Erythroblast (primary cell): ENCODE data around the gene PPP2R5B.

Experiments used
- GATA1 ChIP-seq: IDR thresholded peaks from 2 replicates; pipeline ENCODE4 v1.6.1; 2011; ENCODE audit warnings: low read depth, mild to moderate bottlenecking, control low read depth, low read length, moderate library complexity
- POLR2A ChIP-seq: IDR thresholded peaks from 2 replicates; pipeline ENCODE4 v1.6.1; 2011; ENCODE audit warnings: mild to moderate bottlenecking, low read length

GRCh38 chr11:64894070-64894811 is 30.2 kb upstream of the PPP2R5B start:
- TF ChIP-seq POLR2A (no peak), GATA1 (no peak)
